HG02798 (cell line): ENCODE data around the gene NKIRAS2.

ENCODE experiments used
- ATAC-seq: cut with Tn5 transposase; IDR thresholded peaks from one replicate; pipeline ENCODE4 v1.9.1; 2021; ENCODE audit warnings: mild to moderate bottlenecking; ENCODE audit not compliant: unreplicated experiment, poor library complexity

NKIRAS2 gene

DNA sequence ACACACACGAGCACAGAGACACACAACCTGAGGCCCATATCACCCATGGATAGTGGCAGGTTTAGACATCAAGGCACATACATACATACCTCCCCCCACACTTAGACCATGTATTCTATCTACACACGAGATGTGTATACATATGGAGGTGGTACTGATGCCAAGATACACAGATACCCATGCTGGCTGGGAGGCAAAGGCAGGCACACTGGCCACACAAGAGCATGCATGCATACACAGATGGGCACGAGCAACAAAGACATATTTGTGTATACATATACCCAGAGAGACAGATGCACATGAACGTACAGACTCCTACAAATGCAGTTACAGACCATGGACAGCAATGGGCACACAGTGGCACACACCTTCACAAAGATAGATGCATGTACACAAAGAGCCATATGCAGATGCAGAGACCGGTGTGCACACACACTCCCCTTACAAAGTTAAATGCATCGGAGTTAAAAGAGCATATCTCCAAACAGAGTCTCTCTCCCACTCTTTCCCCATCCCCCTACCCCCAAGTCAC, 32.5 kb downstream of the NKIRAS2 start:
- no peak for ATAC-seq

DNA sequence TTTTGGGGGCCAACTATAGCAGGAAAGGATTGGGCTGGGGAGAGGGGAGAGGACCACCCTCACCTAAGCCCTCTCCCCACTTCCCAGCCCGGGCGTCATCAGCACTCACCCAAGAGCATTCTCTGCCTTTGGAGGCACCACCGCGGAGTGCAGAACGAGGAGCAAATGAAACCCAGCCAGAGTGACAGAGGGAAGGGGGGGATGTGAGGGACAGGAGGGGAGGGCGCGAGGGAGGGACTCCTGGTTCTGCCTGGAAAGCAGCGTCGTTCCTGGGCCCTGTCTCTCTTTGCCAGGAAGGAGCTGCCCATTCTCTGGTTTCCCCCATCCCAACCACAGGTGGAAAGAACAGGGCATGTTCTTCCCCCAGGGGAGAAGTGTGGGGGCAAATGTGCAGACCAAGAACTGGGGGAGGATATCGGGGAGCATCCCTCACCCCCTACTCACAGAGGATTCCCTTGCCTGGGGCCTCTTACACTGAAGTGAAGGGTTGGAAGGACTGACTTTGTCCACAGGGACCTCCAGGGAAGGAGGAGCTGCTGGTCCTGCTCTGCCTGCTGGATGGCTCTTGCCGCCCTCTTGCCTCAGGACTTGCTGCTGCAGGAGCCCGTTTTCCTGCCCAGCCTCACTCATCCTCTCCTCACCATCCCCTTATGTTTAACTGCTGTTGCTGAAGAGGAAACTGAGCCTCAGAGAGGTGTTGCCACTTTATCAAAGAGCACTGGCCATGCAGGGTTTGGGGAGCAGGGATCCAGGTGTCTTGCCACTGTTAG, 34.0 kb downstream of the NKIRAS2 start:
- ATAC-seq: no peak

DNA sequence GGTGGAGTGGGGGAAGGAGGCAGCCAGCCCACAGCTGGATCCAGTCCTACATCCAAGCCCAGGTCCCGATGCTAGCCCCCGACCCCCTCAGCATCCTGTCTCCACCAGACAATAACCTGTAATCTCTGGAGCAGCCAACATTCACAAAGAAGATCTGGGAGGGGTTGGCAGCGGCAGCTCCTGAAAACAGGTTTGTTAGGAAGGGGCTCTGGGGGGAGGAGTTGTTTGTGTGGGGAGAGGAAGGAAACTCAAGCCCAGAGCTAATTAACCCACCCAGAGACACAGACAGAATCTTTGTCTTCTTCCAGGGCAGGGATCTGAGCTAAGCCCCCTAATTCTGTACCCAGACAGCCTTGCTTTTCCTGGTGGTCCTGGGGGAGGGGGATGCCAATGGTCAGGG, 35.1 kb downstream of the NKIRAS2 start:
- no peak for ATAC-seq

DNA sequence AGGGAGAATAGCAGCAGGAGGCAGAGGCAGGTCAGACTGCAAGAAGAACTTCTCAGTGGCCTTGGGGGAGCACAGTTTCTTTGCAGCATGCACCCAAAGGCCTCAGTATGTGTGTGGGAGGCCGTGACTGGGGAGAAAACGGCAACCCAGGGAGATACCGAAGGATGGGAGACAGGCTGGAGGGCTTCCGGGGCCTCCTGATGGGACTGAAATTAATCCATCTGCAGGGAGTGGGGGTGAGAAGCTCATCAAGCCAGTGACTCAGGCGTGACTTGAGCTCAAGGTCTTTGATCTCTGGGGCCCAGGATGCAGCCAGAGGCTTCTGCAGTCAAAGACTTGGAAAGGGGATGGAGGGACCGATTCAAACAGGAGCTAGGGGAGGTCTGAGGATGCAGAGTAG, 35.6 kb downstream of the NKIRAS2 start:
- ATAC-seq: no peak

DNA sequence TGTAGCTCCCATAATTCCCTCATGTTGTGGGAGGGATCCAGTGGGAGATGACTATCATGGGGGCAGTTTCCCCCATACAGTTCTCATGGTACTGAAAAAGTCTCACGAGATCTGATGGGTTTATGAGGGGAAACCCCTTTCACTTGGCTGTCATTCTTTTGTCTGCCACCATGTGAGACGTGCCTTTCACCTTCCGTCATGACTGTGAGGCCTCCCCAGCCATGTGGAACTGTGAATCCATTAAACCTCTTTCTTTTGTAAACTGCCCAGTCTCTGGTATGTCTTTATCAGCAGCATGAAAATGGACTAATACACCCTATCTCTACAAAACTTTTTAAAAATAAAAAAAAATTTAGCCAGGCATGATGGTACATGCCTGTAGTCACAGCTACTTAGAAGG, 36.7 kb downstream of the NKIRAS2 start:
- no peak for ATAC-seq

DNA sequence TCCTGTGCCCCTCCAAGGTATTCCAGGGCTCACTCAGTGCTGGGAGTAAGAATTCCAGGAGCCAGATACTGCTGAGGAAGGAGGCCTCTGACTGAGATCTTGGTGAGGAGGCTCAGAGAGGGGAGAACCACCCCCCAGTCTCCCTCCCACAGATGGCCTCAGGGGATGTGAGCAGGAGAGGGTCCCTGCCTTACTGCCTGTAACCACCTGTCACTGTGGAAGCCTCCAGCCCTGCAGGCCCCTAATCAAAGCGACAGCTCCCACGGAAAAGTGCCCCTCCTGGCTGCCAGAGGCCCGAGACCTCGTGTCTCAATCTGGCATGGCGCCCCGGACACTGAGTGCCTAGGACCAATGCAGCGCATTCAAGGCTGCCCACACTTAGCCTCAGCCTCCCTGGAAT, 38.2 kb downstream of the NKIRAS2 start:
- no peak for ATAC-seq

DNA sequence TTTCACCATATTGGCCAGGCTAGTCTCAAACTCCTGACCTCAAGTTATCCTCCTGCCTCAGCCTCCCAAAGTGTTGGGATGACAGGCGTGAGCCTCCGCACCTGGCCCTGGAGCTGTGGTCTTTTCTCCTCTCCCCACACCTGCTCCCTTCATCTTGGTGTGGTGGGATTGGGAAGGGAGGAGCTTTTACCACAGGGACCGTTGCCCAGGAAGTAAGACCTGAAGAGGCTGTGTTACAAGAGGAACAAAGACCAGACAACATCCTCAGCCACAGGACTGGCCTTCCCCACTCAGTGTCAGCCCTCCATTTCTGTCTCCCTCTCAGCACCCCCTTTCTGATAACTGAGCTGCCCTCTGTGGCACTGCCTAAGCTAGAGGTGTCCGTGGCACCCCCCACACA, 39.9 kb downstream of the NKIRAS2 start:
- ATAC-seq: no peak

DNA sequence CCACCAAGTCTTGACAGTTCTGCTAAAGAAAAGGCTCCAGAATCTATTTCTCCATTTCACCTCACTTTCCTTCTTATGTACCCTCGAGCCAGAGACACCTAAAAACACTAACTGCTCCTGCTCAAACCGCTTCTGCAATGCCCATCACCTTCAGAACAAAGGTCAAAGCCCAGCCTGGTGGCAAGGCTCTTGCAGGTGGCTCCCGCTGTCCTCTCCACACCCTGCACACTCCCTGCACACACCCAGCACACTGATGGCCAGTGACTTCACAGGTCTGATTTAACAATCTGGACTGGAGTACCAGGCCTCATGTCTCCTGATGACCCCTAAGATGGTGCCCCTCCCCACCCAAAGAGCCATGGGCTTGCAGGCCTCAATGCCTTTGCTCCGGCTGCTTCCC, 40.3 kb downstream of the NKIRAS2 start:
- ATAC-seq: no peak

DNA sequence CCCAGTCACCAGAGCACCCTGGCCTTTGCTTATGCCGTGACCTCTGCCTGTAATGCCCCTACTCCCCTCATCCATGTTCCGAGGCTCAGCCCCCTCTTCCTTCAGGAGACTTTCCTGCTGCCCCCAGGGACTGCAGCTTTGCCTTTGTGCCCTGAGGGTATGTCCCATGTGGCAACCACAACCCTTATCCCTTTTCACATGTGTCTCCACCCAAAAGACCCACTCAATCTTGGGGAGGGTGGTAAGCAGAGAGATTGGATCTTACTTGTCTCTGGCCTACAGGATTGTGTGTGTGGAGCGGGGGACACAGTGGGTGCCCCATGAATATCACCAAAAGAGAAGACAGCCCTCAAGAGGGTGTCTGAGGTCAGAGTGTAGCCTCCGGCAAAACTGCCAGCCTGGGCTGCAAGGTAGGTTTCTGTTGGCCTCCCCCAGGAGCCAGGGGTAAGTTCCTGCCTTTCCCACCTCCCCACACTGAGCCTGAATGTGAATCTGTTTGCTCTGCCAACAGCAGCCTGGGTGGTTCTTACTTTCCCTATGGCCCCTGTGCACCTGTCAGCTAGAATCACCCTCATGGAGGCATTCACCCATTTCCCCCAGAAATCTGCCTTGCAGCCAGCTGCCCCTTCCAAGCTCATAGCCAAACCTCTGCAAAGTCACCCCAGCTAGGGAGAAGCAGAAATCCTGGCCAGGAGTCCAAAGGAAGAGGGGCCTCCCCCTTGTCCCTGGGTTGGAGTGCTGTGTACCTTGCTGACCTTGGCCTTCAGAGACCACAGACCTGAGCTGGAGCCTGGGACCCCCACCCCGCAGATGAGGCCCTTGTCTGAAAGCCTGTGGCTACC, 42.0 kb downstream of the NKIRAS2 start:
- no peak for ATAC-seq

DNA sequence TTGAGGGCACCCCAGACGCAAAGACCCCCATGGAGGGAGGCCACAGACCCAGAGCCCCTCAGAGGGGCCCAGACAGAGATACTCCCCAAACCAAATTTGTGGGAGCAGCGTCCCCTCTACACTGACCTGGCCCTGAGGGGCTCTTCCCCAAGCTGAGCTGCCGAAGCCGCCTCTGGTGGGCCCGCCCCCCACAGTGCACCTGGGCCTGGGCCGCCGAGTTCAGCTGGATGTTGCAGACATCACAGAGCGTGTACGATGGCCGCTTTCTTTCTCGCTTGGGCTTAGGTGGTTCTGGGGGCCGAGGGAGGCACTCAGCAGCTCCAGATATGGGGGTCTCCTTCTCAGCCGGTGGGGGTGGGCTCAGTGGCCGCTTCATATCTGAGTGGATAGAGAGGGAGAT, 42.8 kb downstream of the NKIRAS2 start:
- no peak for ATAC-seq

DNA sequence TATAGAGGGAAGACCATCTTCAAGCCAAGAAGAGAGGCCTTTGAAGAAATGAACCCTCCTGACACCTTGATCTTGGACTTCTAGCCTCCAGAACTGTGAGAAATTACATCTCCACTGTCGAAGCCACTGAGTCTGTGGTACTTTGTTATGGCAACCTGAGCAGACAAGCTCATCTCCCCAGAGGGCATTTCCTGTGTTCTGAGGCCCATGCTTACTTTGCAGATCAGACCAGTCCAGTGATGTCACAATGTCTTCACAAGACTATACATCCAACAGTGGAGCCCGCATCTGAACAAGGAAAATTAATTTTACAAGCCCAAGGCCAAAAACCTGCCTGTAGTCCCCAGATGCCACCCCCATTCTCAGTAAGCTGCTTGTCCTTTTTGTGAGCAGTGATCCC, 45.3 kb downstream of the NKIRAS2 start:
- ATAC-seq: no peak

DNA sequence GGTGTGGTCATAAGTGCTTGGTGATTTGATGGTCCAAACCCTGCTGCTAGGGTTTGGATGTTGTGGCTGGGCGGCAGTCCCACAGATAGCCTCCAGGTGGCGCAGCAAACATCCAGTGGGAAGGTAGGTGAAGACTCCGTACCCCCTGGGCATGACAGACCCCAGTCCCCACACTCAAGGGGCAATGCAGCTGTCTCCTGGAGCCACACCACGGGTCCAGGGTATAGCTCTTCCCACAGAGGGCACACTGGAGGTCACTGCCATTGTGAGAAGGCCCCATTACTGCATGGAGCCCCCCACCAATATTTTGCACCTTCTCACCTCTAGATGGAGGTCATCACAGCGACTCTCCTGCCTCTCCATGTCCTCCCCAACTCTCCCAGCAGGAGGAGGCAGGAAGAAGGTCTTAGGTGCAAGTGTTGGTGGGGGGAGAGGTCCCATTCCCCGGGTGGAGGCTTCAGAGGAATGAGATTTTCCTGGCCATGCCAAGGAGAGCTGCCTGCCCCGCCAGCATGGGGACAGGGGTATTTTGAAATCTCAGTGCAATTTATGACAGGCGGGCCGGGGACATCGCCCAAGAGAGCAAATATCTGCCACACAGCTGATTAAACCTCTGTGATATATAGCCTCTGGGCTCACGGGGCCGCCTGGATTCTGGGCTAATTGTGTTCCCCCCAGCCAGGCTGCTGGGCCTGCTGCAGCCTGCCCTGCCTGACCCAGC, 47.6 kb downstream of the NKIRAS2 start:
- ATAC-seq: no peak

DNA sequence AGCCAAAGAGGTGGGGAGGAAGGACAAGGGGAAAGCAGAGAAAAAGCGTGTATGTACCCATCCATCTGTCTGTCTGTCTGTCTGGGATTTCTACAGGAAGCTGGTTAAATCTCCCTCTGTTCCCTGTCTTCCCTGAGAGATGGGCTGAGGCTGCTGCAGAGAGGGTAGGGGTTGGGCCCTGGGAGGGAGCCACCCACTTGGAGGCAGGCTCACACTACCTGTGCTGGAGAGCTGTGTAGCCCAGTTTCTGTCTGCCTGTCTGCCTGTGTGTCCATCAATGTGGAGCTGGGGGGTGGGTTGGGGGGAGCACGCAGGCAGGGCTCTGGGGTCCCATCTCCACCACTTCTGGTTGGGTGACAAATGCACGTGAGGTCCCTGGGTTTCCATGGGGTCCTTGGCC, 49.1 kb downstream of the NKIRAS2 start:
- ATAC-seq: no peak

DNA sequence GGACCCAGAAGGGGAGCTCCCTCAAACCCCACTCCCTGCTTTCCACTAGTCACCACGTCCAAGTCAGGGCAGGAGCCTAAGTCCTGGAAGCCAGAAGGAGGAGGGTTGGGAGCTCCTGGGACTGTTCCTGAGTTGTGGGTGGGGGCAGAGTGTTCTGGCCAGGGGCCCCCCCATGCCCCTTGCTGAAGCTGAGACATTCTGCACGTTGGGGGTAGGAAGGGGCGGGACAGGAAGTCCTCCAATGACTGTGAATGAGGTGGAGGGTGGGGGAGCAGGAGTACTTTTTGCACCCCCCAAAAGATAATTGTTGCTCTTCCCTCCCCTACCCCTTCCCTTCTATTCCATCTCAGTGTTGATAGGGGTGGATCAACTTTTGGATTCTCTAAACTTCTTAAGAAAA, 51.9 kb downstream of the NKIRAS2 start:
- no peak for ATAC-seq

DNA sequence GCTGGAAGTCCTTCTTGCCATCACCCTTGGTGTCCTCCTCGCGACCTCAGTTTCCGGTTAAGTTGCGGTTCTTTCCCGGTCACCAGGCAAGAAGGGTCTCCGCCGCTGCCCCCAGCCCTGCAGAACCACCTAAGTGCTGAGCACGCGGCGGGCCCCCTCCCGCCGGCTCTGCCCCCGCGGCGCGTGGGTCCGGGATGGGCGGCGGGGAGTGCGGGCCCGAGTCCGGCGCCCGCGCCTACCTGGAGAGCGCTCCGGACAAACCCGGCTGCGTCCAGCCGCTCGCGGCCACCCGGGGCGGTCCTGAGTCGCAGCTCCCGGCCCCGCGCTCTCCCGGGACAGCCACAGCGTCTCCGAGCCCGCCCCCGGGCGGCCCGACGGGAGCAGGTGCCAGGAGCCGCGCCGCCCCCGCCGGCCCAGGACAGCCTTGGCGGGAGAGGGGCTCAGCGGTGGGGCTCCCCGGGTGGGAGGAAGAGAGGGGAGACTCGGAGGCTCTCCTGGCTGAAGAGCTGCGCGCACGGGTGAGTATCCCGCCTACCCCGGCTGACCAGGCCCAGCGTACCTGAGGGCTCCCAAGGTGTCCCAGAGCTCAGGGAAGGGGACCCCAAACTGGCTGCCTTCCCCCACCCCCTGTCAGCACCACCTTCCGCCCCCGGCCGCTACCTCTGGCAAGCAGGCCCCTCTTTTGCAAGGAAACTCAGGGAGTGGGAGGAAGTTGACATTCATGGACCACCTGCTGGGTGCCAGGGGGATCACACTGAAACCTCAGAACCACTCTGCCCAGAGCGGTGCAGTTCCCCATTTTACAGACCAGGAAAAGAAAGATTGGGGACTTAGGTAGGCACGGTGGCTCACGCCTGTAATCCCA, 52.7 kb downstream of the NKIRAS2 start:
- ATAC-seq: no peak
